ENCODE results near the gene CTNNBIP1.

CTNNBIP1 gene

DNA sequence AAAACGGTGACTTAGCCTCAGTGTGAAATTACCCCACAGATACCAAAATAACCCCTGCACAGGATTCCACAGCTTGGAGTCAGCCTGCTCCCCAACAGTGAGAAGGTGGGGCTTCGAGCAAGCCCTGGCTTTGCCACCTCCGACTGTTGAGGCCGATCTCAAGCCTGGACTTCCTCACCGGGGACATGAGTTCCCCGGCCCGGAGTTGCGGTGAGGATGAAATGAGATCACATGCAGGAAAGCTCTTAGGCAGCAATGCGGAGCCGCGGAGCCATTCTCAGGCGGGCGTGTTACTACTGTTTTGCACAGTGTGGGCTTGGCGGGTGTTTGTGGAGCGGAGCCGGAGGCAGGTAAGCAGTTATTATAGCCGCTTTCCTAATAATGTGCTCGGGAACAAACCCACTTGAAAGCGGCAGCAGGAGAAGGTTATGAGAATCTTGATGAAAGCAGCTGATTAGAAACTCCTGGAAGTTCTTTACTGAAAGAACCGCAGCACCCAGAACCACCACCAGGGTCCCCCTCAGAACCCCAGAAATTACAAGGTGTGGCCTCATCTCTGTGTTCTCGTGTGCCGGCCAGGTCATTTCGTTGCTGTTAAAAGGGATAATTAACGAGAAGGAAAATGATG, 82.4 kb downstream of the CTNNBIP1 start:
- Histone ChIP-seq H3K36me3 (replicated peaks) (no peaks in the 10 kb centered on the region), H3K27ac (no peak overlapping the region), H3K4me3 (ENCODE audit: low read depth, low read length) (no peak overlapping the region), H3K27me3 (replicated peaks) (no peaks in the 10 kb centered on the region)
- DNase-seq, result no peak
- in situ Hi-C loops (cut with HindIII; ENCODE audit: low pct_ligation_motif_present, low sequenced_read_pairs), result no loop called here
- TF ChIP-seq, protein P1, sequence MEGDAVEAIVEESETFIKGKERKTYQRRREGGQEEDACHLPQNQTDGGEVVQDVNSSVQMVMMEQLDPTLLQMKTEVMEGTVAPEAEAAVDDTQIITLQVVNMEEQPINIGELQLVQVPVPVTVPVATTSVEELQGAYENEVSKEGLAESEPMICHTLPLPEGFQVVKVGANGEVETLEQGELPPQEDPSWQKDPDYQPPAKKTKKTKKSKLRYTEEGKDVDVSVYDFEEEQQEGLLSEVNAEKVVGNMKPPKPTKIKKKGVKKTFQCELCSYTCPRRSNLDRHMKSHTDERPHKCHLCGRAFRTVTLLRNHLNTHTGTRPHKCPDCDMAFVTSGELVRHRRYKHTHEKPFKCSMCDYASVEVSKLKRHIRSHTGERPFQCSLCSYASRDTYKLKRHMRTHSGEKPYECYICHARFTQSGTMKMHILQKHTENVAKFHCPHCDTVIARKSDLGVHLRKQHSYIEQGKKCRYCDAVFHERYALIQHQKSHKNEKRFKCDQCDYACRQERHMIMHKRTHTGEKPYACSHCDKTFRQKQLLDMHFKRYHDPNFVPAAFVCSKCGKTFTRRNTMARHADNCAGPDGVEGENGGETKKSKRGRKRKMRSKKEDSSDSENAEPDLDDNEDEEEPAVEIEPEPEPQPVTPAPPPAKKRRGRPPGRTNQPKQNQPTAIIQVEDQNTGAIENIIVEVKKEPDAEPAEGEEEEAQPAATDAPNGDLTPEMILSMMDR (IDR thresholded peaks at IDR 0.05; ENCODE audit: low read depth, low read length, missing control alignments), result peak; percentile 67

DNA sequence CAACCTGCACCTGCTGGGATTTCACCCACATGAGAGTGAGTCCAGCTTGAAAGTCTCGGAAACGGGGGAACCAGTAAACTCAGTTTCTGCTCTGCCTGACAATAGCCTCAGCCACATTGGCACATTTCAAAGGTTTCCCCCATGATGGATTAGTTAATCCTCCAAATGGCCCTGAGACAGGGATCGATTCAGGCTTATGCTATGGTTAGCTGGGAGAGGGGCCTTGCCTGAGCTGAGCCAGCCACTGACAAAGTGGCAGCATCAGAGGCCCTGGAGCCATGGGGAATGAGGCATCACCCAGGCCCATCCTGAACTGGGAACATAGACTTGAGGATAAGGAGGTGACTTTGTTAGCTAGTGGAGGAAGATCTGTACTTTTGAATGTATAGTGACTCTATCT, 83.5 kb downstream of the CTNNBIP1 start:
- TF ChIP-seq, protein P1 (IDR thresholded peaks at IDR 0.05; ENCODE audit: low read depth, low read length, missing control alignments), result no peak
- Histone ChIP-seq H3K4me3 (ENCODE audit: low read depth, low read length) (no peak overlapping the region), H3K27me3 (replicated peaks) (no peaks in the 10 kb centered on the region), H3K27ac (no peak overlapping the region), H3K36me3 (replicated peaks) (no peaks in the 10 kb centered on the region)
- no peak for DNase-seq
- in situ Hi-C loops (cut with HindIII; ENCODE audit: low pct_ligation_motif_present, low sequenced_read_pairs), result no loop called here

DNA sequence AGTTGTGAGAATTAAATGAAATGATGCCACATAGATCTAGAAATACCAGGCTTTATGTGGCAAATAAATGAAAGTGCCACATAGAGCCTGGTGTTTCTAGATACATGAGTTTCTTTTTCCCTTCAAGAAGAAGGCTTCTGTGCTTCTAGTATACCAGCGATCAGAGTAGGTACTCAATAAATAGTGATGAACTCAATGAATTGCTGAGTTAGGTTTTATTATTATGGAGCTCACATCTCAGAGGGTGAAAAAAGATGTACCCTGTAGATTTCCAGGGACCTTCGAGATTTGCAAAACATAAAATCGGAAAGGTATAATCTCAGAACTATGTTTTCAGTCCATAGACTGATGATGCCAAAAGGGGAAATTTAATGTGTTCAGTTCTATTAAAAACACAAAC, 84.0 kb downstream of the CTNNBIP1 start:
- Histone ChIP-seq H3K4me3 (ENCODE audit: low read depth, low read length) (no peak overlapping the region), H3K27ac (no peak overlapping the region), H3K27me3 (replicated peaks) (no peaks in the 10 kb centered on the region), H3K36me3 (replicated peaks) (no peaks in the 10 kb centered on the region)
- TF ChIP-seq, protein P1 (IDR thresholded peaks at IDR 0.05; ENCODE audit: low read depth, low read length, missing control alignments), result no peak
- in situ Hi-C loops (cut with HindIII; ENCODE audit: low pct_ligation_motif_present, low sequenced_read_pairs), result no loop called here
- DNase-seq, result no peak

DNA sequence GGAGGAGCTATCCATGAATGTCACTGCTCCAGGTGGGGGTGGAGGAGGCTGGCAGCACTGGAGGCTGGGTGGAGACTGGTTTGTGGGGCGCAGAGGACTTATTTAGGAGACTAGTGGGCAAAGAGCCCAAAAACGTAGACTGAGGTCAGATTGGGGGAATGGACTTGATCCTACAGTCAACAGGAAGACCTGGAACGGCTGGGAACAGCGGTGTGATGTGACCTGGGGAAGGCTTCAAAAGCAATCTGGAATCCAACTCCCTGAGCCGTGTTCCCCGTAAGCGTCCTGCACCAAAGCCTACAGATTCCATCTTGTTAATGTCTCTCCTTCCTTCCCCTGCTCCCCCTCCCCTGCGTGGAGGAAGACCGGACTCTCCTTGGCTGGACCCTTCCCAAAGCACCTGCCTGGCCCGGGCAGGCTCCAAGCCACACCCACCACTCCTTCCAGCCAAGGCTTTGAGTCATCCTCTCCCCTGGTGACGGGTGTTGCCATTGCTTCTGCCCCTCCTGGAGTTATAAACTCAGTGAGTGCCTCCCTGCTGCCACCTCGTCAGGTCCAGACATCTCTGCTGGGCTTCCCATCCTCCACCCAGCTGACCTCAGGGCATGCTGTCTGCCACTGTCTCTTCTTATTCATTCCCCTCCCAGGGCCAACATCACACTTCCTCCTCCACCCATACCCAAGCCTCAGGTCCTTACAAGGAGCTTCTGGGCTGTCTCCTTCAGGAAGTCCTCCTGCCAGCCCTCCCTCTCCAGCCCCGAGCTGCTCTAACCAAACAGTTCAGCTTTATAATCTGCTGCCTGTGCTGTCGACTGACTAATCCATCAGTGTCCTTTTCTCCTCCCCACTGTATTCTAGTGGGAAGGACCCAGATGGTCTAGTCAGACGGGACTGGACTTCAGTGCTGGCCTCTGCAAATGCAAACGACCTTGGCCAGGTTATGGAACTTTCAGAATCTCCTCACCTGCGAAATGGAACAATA, 84.7 kb downstream of the CTNNBIP1 start:
- in situ Hi-C loops (cut with HindIII; ENCODE audit: low pct_ligation_motif_present, low sequenced_read_pairs), result no loop called here
- H3K36me3 ChIP-seq (replicated peaks), result no peaks in the 10 kb centered on the region
- TF ChIP-seq, protein P1 (IDR thresholded peaks at IDR 0.05; ENCODE audit: low read depth, low read length, missing control alignments), result no peak
- H3K27me3 ChIP-seq (replicated peaks), result no peaks in the 10 kb centered on the region
- H3K4me3 ChIP-seq (ENCODE audit: low read depth, low read length), result no peak overlapping the region
- H3K27ac ChIP-seq, result no peak overlapping the region
- peak; percentile 37 for DNase-seq

DNA sequence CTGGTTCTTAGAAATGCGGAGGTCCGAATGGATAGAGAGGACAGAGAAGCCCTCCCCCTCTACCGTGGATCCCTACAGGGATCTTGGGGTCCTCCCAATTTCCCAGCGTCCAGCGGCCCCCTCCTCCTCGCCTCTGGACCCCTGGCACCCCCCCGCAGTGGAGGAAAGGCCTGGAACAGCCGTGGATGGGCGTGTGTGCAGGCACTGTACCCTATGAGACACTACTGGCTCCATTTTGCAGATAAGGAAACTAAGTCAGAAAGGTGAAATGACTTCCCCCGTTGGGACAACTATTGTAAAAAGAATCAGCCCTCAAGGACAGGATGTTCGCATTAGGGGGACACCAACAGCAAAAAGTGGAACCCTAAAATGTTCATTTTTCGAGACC, 85.4 kb downstream of the CTNNBIP1 start:
- no peak overlapping the region for H3K4me3 ChIP-seq (ENCODE audit: low read depth, low read length)
- TF ChIP-seq, protein P1 (IDR thresholded peaks at IDR 0.05; ENCODE audit: low read depth, low read length, missing control alignments), result no peak
- H3K36me3 ChIP-seq (replicated peaks), result no peaks in the 10 kb centered on the region
- in situ Hi-C loops (cut with HindIII; ENCODE audit: low pct_ligation_motif_present, low sequenced_read_pairs), result no loop called here
- no peaks in the 10 kb centered on the region for H3K27me3 ChIP-seq (replicated peaks)
- no peak for DNase-seq
- no peak overlapping the region for H3K27ac ChIP-seq

Data from brain microvascular endothelial cell (primary cell).